K562 (cell line): Measurements from ENCODE around the gene THG1L. TPM values are rescaled to one million over a fixed set of nuclear protein-coding genes. Genes with fewer than 3 reads are reported as not detected.

Source experiments
- KAT7 ChIP-seq: sonication (generic); formaldehyde crosslinking; IDR thresholded peaks from 2 replicates; pipeline ENCODE4 v1.8.0; 2022; ENCODE audit warnings: missing genetic modification reagents, mild to moderate bottlenecking, borderline replicate concordance
- LCOR ChIP-seq: sonication (generic); formaldehyde crosslinking; IDR thresholded peaks from 2 replicates; pipeline ENCODE4 v1.8.0; 2022; ENCODE audit warnings: mild to moderate bottlenecking, missing genetic modification reagents
- MCM7 ChIP-seq, 2 experiments: fragments of 450-650 bp; IDR thresholded peaks; 2 replicates each; pipeline ENCODE4 v1.6.1; 2016 to 2018
- NFATC3 ChIP-seq: fragments of 450-650 bp; IDR thresholded peaks from 2 replicates; pipeline ENCODE4 v1.6.1; 2017; ENCODE audit warnings: mild to moderate bottlenecking
- SMAD2 ChIP-seq: fragments of 150-350 bp; IDR thresholded peaks from 2 replicates; pipeline ENCODE4 v1.6.1; 2014; ENCODE audit warnings: low read depth, mild to moderate bottlenecking, low read length
- ZKSCAN8 ChIP-seq: fragments of 200-800 bp; sonication (Bioruptor generic); IDR thresholded peaks from 2 replicates; pipeline ENCODE4 v1.6.1; 2016; ENCODE audit warnings: missing genetic modification characterization, missing compliant biosample characterization
- ZNF3 ChIP-seq: fragments of 250-450 bp; sonication (Bioruptor Pico); IDR thresholded peaks from 2 replicates; pipeline ENCODE4 v1.5.0; 2021; ENCODE audit warnings: mild to moderate bottlenecking, moderate library complexity
- ZNF644 ChIP-seq: fragments of 200-800 bp; sonication (Bioruptor generic); IDR thresholded peaks from 2 replicates; pipeline ENCODE4 v1.6.1; 2016; ENCODE audit warnings: low read depth, missing genetic modification characterization, missing compliant biosample characterization
- polyA plus RNA-seq, 8 experiments: library from polyadenylated mRNA; depleted of rRNA in 4 of 8; stranded (reverse) in 5 of 8; unstranded in 3 of 8; fragments of >200 nt; fragmentation: Nextera tagmentation in 2 of 8; fragmentation: Illumina TruSeq in 1 of 8; extraction: Ambion mirVana in 2 of 8; extraction: Trizol in 1 of 8; gene quantifications; 2 replicates each; pipeline versions ENCODE4 v1.2.1 to v1.2.3, GENCODE V29; 2011 to 2014; ENCODE audit warnings: inconsistent platforms in 1 of 8, missing spikeins in 1 of 8
- total RNA-seq, 7 experiments: library from RNA; depleted of rRNA in 6 of 7; stranded (reverse); fragments of >200 nt in 6 of 7; fragmentation: Illumina TruSeq in 2 of 7; extraction: Trizol in 2 of 7; gene quantifications; 2 replicates each; pipeline versions ENCODE4 v1.2.1 to v1.2.3, GENCODE V29; 2011 to 2021; ENCODE audit warnings: low replicate concordance in 1 of 7
- TF ChIP-seq, protein P1 (sequence below), 2 experiments: fragments of 450-650 bp in 1 of 2; sonication (generic) in 1 of 2; formaldehyde crosslinking in 1 of 2; IDR thresholded peaks; 2 replicates each; pipeline versions ENCODE4 v1.7.1 to v1.9.0; 2016 to 2022; ENCODE audit warnings: inconsistent platforms in 1 of 2, mild to moderate bottlenecking in 1 of 2, missing genetic modification reagents in 1 of 2
- TF ChIP-seq, protein P2 (sequence below): fragments of 250-450 bp; sonication (Bioruptor Pico); IDR thresholded peaks from 2 replicates; pipeline ENCODE4 v1.5.0; 2020; ENCODE audit warnings: mild to moderate bottlenecking, borderline replicate concordance
- TF ChIP-seq, protein P3 (sequence below): sonication (generic); formaldehyde crosslinking; IDR thresholded peaks from 2 replicates; pipeline ENCODE4 v1.8.1; 2022; ENCODE audit warnings: missing genetic modification reagents
- TF ChIP-seq, protein P4 (sequence below): fragments of 450-650 bp; formaldehyde crosslinking; IDR thresholded peaks from 2 replicates; pipeline ENCODE4 v1.4.0; 2020; ENCODE audit warnings: mild to moderate bottlenecking, moderate library complexity

Gene THG1L
- total and polyA plus RNA-seq, 9 of the 15 experiments (the other 6 are each of a cell fraction or from before 2014, with no cell fraction given) = 21.8 to 40.7 (median 28.0) TPM

DNA sequence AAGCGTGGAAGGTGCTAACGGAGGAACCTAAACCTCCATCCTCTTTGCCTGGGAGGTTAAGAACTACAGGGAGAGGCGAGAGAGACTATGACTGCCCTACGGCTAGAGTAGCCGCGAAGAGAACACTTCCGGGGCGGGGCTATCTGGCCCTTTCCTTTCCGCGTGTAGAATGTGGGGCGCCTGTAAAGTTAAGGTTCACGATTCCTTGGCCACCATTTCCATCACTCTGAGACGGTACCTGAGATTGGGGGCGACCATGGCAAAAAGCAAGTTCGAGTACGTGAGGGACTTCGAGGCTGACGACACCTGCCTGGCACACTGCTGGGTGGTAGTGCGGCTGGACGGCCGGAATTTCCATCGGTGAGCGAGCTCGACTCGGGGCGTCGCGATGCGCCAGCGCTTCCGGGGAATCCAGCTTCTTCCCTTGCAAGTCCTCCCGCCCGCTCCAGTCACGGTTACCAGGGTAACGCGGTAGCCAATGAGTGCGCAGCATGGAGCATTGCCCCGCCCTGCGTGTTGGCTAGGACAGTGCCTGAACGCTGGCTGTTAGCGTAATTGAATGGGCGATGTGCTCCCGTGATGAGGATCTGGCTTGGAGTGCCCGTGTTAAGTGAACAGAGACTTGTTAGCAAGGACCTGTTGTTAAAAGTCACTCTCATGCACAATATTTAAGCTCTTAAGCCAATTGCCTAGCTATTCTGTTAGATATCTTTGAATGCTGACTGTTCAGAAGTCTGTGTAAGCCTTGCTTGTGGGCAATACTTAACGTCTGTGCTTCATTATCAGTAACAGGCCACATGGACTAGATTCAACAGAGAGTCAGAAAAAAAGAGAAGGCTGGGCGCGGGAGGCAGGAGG, at the start of gene THG1L (continued):
- TF ChIP-seq, protein P1, sequence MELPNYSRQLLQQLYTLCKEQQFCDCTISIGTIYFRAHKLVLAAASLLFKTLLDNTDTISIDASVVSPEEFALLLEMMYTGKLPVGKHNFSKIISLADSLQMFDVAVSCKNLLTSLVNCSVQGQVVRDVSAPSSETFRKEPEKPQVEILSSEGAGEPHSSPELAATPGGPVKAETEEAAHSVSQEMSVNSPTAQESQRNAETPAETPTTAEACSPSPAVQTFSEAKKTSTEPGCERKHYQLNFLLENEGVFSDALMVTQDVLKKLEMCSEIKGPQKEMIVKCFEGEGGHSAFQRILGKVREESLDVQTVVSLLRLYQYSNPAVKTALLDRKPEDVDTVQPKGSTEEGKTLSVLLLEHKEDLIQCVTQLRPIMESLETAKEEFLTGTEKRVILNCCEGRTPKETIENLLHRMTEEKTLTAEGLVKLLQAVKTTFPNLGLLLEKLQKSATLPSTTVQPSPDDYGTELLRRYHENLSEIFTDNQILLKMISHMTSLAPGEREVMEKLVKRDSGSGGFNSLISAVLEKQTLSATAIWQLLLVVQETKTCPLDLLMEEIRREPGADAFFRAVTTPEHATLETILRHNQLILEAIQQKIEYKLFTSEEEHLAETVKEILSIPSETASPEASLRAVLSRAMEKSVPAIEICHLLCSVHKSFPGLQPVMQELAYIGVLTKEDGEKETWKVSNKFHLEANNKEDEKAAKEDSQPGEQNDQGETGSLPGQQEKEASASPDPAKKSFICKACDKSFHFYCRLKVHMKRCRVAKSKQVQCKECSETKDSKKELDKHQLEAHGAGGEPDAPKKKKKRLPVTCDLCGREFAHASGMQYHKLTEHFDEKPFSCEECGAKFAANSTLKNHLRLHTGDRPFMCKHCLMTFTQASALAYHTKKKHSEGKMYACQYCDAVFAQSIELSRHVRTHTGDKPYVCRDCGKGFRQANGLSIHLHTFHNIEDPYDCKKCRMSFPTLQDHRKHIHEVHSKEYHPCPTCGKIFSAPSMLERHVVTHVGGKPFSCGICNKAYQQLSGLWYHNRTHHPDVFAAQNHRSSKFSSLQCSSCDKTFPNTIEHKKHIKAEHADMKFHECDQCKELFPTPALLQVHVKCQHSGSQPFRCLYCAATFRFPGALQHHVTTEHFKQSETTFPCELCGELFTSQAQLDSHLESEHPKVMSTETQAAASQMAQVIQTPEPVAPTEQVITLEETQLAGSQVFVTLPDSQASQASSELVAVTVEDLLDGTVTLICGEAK (IDR thresholded peaks at IDR 0.05) = peak; percentile 94
- TF ChIP-seq, protein P1 (CRISPR knock-in tag; IDR thresholded peaks at IDR 0.05) = no peak
- TF ChIP-seq SMAD2 (no peak), LCOR (peak; percentile 85), NFATC3 (no peak), ZNF644 (tag) (no peak), ZKSCAN8 (CRISPR knock-in tag) (no peak), ZNF3 (CRISPR knock-in tag) (no peak), KAT7 (peak; percentile 75; the same call in 1 of the 2 replicates), MCM7 (IDR thresholded peaks at IDR 0.05) (no peak)
- TF ChIP-seq, protein P2, sequence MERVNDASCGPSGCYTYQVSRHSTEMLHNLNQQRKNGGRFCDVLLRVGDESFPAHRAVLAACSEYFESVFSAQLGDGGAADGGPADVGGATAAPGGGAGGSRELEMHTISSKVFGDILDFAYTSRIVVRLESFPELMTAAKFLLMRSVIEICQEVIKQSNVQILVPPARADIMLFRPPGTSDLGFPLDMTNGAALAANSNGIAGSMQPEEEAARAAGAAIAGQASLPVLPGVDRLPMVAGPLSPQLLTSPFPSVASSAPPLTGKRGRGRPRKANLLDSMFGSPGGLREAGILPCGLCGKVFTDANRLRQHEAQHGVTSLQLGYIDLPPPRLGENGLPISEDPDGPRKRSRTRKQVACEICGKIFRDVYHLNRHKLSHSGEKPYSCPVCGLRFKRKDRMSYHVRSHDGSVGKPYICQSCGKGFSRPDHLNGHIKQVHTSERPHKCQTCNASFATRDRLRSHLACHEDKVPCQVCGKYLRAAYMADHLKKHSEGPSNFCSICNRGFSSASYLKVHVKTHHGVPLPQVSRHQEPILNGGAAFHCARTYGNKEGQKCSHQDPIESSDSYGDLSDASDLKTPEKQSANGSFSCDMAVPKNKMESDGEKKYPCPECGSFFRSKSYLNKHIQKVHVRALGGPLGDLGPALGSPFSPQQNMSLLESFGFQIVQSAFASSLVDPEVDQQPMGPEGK = no peak
- TF ChIP-seq, protein P3, sequence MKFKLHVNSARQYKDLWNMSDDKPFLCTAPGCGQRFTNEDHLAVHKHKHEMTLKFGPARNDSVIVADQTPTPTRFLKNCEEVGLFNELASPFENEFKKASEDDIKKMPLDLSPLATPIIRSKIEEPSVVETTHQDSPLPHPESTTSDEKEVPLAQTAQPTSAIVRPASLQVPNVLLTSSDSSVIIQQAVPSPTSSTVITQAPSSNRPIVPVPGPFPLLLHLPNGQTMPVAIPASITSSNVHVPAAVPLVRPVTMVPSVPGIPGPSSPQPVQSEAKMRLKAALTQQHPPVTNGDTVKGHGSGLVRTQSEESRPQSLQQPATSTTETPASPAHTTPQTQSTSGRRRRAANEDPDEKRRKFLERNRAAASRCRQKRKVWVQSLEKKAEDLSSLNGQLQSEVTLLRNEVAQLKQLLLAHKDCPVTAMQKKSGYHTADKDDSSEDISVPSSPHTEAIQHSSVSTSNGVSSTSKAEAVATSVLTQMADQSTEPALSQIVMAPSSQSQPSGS = no peak
- TF ChIP-seq, protein P4, sequence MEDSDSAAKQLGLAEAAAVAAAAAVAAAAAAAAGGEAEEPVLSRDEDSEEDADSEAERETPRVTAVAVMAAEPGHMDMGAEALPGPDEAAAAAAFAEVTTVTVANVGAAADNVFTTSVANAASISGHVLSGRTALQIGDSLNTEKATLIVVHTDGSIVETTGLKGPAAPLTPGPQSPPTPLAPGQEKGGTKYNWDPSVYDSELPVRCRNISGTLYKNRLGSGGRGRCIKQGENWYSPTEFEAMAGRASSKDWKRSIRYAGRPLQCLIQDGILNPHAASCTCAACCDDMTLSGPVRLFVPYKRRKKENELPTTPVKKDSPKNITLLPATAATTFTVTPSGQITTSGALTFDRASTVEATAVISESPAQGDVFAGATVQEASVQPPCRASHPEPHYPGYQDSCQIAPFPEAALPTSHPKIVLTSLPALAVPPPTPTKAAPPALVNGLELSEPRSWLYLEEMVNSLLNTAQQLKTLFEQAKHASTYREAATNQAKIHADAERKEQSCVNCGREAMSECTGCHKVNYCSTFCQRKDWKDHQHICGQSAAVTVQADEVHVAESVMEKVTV (CRISPR knock-in tag) = no peak
